Liver (tissue), 9 donors: ENCODE data around the gene KIF22. TPM values are rescaled to one million over a fixed set of nuclear protein-coding genes. Genes with fewer than 3 reads are reported as not detected.
A peak's percentile ranks its signal among the peaks of the same experiment; 100 is the strongest.

ENCODE experiments used
- DNase-seq: peaks from one replicate; pipeline ENCODE4 v3.0.0-alpha.2; 2017; ENCODE audit warnings: low spot score
- H3K27ac ChIP-seq, 2 donors: one replicate each; pipeline ENCODE4 v1.7.0; 2013; ENCODE audit warnings: inconsistent platforms in 2 of 2, low read length in 2 of 2, control low read depth in 1 of 2, low read depth in 1 of 2, mild to moderate bottlenecking in 1 of 2
- H3K27me3 ChIP-seq, 4 donors: one replicate each; pipeline versions ENCODE4 v1.6.1 to v1.7.0; 2013; ENCODE audit warnings: low read length in 3 of 4, inconsistent platforms in 1 of 4, mild to moderate bottlenecking in 1 of 4, moderate library complexity in 1 of 4; ENCODE audit not compliant: control insufficient read depth in 4 of 4, insufficient read depth in 4 of 4
- H3K36me3 ChIP-seq, 4 donors: one replicate each; pipeline versions ENCODE4 v1.6.1 to v1.7.0; 2013; ENCODE audit warnings: low read length in 3 of 4, mild to moderate bottlenecking in 3 of 4, low read depth in 1 of 4, moderate library complexity in 1 of 4; ENCODE audit not compliant: control insufficient read depth in 4 of 4, insufficient read depth in 3 of 4
- H3K4me1 ChIP-seq, 4 donors: one replicate each; pipeline versions ENCODE4 v1.6.1 to v1.7.0; 2013; ENCODE audit warnings: low read length in 3 of 4, mild to moderate bottlenecking in 3 of 4, moderate library complexity in 1 of 4; ENCODE audit not compliant: control insufficient read depth in 4 of 4, insufficient read depth in 4 of 4
- H3K4me3 ChIP-seq, 3 donors: one replicate each; pipeline versions ENCODE4 v1.6.1 to v1.7.0; 2013; ENCODE audit warnings: low read length in 3 of 3, control low read depth in 1 of 3, low read depth in 1 of 3, mild to moderate bottlenecking in 1 of 3
- H3K9ac ChIP-seq, 2 donors: one replicate each; pipeline ENCODE4 v1.7.0; 2013; ENCODE audit warnings: low read length in 2 of 2, mild to moderate bottlenecking in 2 of 2, moderate library complexity in 2 of 2, control low read depth in 1 of 2, low read depth in 1 of 2
- H3K9me3 ChIP-seq, 4 donors: one replicate each; pipeline versions ENCODE4 v1.6.1 to v1.7.0; 2013; ENCODE audit warnings: low read length in 3 of 4; ENCODE audit not compliant: control insufficient read depth in 4 of 4
- FOXA1 ChIP-seq: IDR thresholded peaks from 2 replicates; pipeline ENCODE4 v1.6.1; 2016; ENCODE audit warnings: antibody characterized with exemption
- FOXA2 ChIP-seq: IDR thresholded peaks from 2 replicates; pipeline ENCODE4 v1.6.1; 2016; ENCODE audit warnings: antibody characterized with exemption
- JUND ChIP-seq, 2 donors: IDR thresholded peaks; 2 replicates each; pipeline ENCODE4 v1.6.1; 2016; ENCODE audit warnings: antibody characterized with exemption in 2 of 2
- NR2F2 ChIP-seq: IDR thresholded peaks from 2 replicates; pipeline ENCODE4 v1.6.1; 2016; ENCODE audit warnings: antibody characterized with exemption
- RXRA ChIP-seq, 2 donors: IDR thresholded peaks; 2 replicates each; pipeline ENCODE4 v1.6.1; 2017 to 2018; ENCODE audit warnings: antibody characterized with exemption in 2 of 2, mild to moderate bottlenecking in 1 of 2
- WGBS: extraction: QIAGEN DNeasy Blood & Tissue Kit; methylation state at CpG from one replicate; pipeline ENCODE4 v1.1.7; 2013; 5-methylcytosine and 5-hydroxymethylcytosine counted together
- polyA plus RNA-seq, 2 donors: library from polyadenylated mRNA; stranded (reverse) in 1 of 2; unstranded in 1 of 2; fragments of 200-250 nt in 1 of 2; fragments of >200 nt in 1 of 2; fragmentation: Nextera tagmentation in 1 of 2; extraction: Ambion mirVana in 1 of 2; gene quantifications; one replicate each; pipeline versions ENCODE4 v1.2.1 to v1.2.3, GENCODE V29; 2013 to 2015
- total RNA-seq, 2 donors: library from RNA; depleted of rRNA; stranded (reverse); fragments of >200 nt; gene quantifications; one replicate each; pipeline ENCODE4 v1.2.3, GENCODE V29; 2014
- TF ChIP-seq, protein P1 (sequence below): IDR thresholded peaks from 2 replicates; pipeline ENCODE4 v1.6.1; 2016; ENCODE audit warnings: antibody characterized with exemption, mild to moderate bottlenecking
- TF ChIP-seq, protein P2 (sequence below): IDR thresholded peaks from 2 replicates; pipeline ENCODE4 v1.6.1; 2016; ENCODE audit warnings: antibody characterized with exemption
- TF ChIP-seq, protein P3 (sequence below): IDR thresholded peaks from 2 replicates; pipeline ENCODE4 v1.6.1; 2016; ENCODE audit warnings: antibody characterized with exemption
- donor health status: healthy.
- donor health status: healthy.
- donor health status: healthy.
- donor health status: healthy.
- donor health status: healthy.

Gene KIF22
- total and polyA plus RNA-seq, 4 donors: 15.0 to 80.1 (median 49.3) TPM

DNA sequence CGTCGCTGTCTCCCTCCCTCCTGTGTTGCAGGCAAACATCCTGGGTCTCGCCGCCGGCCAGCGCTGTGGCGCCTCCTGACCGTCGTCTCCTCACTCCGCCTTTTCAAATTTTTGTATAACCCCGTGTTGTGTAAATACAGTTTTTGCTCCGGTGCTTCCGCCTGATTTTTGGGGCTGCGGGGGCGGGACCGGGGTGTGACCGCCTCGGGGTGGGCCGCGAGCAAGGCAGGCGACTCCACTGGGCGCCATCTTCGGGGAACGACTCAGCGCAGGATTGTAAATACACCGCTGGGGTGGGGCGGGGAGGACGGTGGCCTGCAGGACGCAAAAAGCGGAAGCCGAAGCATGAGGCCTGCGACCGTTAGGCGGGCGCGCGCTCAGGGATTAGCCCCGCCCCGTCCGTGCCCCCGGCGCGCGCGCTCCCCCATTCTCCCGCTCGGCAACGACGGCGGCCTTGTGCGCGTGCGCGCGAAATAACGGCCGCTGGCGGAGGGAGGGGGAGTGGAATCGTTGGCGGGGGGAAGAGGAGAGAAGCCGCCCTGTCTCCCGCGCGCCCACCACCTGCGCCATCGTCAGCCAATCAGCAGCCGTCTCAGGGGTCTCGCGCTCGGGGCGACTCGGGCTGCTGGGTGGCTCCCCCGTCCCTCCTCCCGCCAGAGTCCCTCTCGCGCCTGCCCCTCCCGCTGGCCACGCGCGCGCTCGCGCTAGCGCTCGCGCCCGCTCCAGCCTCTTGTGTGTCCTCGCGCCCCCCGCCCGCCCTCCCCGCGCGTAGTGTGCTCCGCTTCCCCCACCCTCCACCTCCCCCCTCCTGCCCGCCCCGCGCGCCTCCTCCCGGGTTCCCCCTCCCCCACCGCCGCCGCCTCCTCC lies 14.9 kb downstream of the KIF22 start (continued):
- TF ChIP-seq, protein P1, sequence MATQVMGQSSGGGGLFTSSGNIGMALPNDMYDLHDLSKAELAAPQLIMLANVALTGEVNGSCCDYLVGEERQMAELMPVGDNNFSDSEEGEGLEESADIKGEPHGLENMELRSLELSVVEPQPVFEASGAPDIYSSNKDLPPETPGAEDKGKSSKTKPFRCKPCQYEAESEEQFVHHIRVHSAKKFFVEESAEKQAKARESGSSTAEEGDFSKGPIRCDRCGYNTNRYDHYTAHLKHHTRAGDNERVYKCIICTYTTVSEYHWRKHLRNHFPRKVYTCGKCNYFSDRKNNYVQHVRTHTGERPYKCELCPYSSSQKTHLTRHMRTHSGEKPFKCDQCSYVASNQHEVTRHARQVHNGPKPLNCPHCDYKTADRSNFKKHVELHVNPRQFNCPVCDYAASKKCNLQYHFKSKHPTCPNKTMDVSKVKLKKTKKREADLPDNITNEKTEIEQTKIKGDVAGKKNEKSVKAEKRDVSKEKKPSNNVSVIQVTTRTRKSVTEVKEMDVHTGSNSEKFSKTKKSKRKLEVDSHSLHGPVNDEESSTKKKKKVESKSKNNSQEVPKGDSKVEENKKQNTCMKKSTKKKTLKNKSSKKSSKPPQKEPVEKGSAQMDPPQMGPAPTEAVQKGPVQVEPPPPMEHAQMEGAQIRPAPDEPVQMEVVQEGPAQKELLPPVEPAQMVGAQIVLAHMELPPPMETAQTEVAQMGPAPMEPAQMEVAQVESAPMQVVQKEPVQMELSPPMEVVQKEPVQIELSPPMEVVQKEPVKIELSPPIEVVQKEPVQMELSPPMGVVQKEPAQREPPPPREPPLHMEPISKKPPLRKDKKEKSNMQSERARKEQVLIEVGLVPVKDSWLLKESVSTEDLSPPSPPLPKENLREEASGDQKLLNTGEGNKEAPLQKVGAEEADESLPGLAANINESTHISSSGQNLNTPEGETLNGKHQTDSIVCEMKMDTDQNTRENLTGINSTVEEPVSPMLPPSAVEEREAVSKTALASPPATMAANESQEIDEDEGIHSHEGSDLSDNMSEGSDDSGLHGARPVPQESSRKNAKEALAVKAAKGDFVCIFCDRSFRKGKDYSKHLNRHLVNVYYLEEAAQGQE: peak; percentile 69
- peak; percentile 37 for TF ChIP-seq FOXA2
- peak; percentile 20 to 54 for TF ChIP-seq RXRA (IDR thresholded peaks at IDR 0.05)
- peak; percentile 21 to 28 for TF ChIP-seq JUND (IDR thresholded peaks at IDR 0.05)
- no peak for TF ChIP-seq NR2F2

DNA sequence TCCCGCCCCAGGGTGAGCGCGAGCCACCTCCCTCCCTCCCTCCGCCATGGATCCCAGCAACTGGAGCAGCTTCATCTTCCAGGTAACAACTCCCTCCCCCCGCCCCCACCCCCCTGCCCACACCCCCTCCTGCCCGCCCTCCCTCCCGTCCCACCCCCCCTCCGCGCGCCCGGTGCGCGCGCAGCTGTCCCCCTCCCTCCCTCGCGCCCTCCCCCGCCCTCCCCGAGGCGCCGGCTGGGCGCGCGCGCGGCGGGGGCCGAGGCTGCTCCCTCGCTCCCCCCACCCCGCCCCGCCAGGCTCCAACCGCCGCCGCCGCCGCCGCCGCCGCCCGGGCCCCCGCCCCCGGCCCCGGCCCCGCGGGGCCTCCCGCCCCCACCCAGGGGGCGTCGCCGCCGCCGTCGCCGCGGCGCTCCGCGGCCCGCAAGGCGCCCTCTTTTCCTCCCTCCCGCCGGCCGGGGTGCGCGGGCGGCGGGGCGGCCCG lies 15.6 kb downstream of the KIF22 start, which contains the start of gene MAZ:
MAZ (plus strand) TSS at position 431 of the 481 bp plus-strand sequence. CDS start 173 bp downstream, outside the sequence.
- H3K36me3 ChIP-seq: peaks cover 2 to 10% (median 4%) of the 10 kb centered on the region in 4 donors
- H3K4me1 ChIP-seq: peaks cover 11 to 43% (median 26%) of the 10 kb centered on the region in 4 donors
- WGBS: 3% methylated on average over 67 of the region's 67 CpGs
- peak within 1 kb of the TSS; percentile 91 to 98 for H3K27ac ChIP-seq
- H3K9me3 ChIP-seq: no peaks in the 10 kb centered on the region
- H3K27me3 ChIP-seq: no peaks in the 10 kb centered on the region
- peak within 1 kb of the TSS in 1 of 2 donors; percentile 48 for H3K9ac ChIP-seq
- TF ChIP-seq FOXA1 (no peak), NR2F2 (no peak), FOXA2 (no peak)
- TF ChIP-seq, protein P1: no peak
- TF ChIP-seq, protein P2, sequence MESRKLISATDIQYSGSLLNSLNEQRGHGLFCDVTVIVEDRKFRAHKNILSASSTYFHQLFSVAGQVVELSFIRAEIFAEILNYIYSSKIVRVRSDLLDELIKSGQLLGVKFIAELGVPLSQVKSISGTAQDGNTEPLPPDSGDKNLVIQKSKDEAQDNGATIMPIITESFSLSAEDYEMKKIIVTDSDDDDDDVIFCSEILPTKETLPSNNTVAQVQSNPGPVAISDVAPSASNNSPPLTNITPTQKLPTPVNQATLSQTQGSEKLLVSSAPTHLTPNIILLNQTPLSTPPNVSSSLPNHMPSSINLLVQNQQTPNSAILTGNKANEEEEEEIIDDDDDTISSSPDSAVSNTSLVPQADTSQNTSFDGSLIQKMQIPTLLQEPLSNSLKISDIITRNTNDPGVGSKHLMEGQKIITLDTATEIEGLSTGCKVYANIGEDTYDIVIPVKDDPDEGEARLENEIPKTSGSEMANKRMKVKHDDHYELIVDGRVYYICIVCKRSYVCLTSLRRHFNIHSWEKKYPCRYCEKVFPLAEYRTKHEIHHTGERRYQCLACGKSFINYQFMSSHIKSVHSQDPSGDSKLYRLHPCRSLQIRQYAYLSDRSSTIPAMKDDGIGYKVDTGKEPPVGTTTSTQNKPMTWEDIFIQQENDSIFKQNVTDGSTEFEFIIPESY: no peak
- TF ChIP-seq, protein P3, sequence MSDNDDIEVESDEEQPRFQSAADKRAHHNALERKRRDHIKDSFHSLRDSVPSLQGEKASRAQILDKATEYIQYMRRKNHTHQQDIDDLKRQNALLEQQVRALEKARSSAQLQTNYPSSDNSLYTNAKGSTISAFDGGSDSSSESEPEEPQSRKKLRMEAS: no peak
- peak within 1 kb of the TSS; percentile 53 to 93 (median 90) for H3K4me3 ChIP-seq
- DNase-seq: no peak
